GM19463 (cell line): Measurements from ENCODE around the gene TBX21.
A peak's percentile ranks its signal among the peaks of the same experiment; 100 is the strongest.
"Not testable (repeated sequence)": the region's sequence is repeated elsewhere in the genome, so short reads cannot be mapped to it uniquely, and the experiment has no call there.

Experiments
- ATAC-seq: cut with Tn5 transposase; IDR thresholded peaks from one replicate; pipeline ENCODE4 v1.9.1; 2021; ENCODE audit warnings: mild to moderate bottlenecking, moderate library complexity; ENCODE audit not compliant: unreplicated experiment

TBX21 gene

GRCh38 chr17:47729476-47729875 is 3.6 kb upstream of the TBX21 start:
- no peak for ATAC-seq

DNA sequence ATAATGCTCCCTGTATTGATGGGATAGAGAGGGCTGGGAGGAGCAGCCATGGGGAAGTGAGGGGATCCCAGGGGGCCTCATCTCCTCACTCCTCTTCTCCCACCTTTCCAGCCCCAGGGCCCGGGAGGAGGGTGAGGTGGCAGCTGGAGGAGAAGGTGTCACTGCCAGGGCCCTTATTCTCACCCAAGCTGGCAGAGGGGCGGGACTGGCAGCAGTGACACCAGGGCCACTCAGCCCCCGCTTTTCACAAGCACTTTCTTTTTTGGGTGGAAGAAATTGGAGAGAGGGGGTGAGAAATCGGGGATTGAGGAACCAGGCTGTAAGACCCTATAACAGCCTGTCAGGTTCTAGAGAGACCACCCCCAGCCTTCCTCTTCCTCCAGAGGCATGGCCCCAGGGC is 2.4 kb upstream of the TBX21 start:
- no peak for ATAC-seq

- ATAC-seq: no peak
These were observed 1.6 kb upstream of the TBX21 start for GRCh38 chr17:47731396-47731795.

DNA sequence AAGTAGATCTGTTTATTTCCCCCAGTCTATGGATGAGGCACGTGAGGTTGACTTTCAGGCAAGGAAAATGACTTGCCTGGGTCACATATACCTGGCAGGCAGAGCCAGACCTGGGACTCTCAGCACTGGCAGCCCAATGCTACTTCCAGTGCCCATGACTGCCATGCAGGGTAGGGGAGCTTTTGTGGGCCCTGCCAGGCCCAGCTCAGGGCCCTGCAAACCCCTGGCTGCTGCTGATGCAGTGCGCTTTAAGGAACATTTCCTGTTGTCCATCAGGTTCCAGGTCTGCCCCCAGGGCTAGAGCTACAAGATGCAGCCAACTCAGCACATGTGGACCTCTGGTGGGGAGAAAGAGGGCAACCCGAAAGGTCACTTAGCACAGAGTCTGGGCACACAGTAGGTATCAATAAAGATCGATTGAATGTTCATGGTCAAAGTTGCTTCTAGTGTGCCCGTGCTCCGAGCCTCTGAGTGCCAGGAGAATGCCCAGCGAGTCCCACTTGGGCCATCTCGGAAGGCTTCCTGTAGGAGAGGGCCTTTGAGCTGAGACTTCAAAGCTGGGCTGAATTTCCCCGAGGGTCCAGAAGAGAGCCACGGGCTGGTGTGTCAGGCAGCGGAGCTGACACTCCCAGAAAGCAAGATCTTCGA is 513 bp upstream of the TBX21 start:
- ATAC-seq: no peak

DNA sequence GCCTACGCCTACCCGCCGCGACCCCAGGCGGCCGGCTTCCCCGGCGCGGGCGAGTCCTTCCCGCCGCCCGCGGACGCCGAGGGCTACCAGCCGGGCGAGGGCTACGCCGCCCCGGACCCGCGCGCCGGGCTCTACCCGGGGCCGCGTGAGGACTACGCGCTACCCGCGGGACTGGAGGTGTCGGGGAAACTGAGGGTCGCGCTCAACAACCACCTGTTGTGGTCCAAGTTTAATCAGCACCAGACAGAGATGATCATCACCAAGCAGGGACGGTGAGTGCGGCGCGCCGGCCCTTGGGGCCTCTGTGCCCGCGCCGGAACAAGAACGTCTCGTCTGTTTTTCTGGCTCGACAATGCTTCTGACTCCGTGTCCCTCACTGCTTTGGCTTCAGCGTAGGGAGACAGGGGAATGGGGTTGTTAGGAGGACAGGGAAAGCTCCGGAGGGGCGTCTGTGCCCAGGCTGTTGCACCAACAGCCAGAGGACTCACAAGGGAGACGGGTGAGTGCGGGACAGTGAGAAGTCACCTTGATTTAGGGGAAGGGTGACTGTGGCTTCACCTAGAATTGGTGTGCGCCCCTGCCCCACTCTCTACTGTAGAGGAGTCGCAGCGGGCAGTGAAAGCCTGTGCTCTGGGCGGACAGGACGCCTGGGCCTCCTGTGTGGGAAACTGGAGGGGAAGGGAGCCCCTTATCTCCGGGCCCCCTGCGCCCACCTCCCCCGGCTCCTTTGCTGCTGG is 806 bp downstream of the TBX21 start:
- no peak for ATAC-seq

GRCh38 chr17:47735139-47735464 is 2.1 kb downstream of the TBX21 start:
- ATAC-seq: no peak

GRCh38 chr17:47735536-47736011 is 2.5 kb downstream of the TBX21 start:
- peak; percentile 59 for ATAC-seq

GRCh38 chr17:47736501-47737495 is 3.8 kb downstream of the TBX21 start:
- ATAC-seq: no peak

DNA sequence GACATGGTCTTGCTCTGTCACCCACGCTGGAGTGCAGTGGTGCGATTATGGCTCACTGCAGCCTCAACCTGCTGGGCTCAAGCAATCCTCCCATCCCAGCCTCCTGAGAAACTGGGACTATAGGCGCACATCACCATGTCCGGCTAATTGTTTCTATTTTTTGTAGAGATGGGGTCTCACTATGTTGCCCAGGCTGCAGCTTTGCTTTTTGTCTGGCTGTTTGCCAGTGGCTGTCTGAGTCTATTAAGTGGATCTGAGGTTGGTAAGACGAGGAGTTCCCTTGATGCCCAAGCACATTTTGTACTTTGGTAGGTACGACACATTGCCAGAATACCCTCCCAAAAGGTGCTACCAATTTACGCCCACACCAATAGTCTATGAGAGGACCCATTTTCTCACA is 5.1 kb downstream of the TBX21 start:
- ATAC-seq: no peak

- no peak for ATAC-seq
These were observed 6.1 kb downstream of the TBX21 start for GRCh38 chr17:47739150-47739549.

- ATAC-seq: not testable (repeated sequence)
These were observed 6.9 kb downstream of the TBX21 start for GRCh38 chr17:47739945-47740344.

- ATAC-seq: no peak
These were observed 8.2 kb downstream of the TBX21 start for GRCh38 chr17:47741109-47741792.

DNA sequence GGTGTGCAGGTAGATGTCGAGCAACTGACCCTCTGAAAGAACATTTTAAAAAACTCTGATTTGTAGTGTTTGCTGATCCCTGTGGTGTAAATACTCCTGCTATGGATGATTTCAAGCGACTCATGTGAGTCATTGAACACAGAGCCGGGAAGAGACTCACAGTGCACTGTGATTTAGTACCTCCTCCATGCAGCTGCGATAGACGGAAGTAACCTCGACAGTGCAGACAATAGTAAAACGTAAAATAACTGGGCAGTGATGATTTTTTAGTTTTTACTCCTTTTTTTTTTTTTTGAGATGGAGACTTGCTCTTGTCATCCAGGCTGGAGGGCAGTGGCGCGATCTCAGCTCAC is 8.7 kb downstream of the TBX21 start:
- ATAC-seq: no peak

GRCh38 chr17:47742319-47743181 is 9.5 kb downstream of the TBX21 start:
- no peak for ATAC-seq

- no peak for ATAC-seq
These were observed 11.4 kb downstream of the TBX21 start for GRCh38 chr17:47744168-47745036.

- no peak for ATAC-seq
These were observed 12.0 kb downstream of the TBX21 start for GRCh38 chr17:47745037-47745380.

GRCh38 chr17:47751471-47751870 is 18.4 kb downstream of the TBX21 start:
- ATAC-seq: no peak

- no peak for ATAC-seq
These were observed 24.4 kb downstream of the TBX21 start for GRCh38 chr17:47757386-47757785.
